Measurements from ENCODE around the gene ZNF213.
A peak's percentile ranks its signal among the peaks of the same experiment; 100 is the strongest.

ZNF213 gene

DNA sequence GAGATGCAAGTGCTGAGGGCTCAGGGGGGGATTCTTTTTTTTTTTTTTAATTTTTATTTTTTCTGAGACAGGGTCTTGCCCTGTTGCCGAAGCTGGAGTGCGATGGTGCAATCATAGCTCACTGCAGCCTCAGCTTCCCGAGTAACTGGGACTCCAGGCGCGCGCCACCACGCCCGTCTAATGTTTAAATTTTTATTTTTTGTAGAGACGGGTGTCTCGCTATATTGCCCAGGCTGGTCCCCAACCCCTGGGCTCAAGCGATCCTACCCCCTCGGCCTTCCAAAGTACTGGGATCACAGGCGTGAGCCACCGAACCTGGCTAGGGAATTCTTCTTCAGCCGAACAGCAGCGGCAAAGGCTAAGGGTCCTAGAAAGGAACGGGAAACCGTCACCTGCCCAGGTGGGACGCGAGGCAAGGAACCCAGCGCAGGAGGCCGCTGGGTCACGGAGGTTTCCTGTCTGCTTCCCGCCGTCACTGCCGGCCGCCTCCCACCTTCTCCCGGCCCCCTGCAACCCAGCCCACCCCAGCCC, 39.9 kb downstream of the ZNF213 start:
- Histone ChIP-seq H3K36me3 (ENCODE audit: control insufficient read depth in 2 of 2, insufficient read depth in 1 of 2, low read length in 2 of 2) (no peaks in the 10 kb centered on the region), H3K9me3 (ENCODE audit: control insufficient read depth, insufficient read depth, low read depth, low read length) (no peaks in the 10 kb centered on the region), H3K27ac (ENCODE audit: extremely low read depth, low read depth, low read length) (no peak overlapping the region), H3K4me3 (ENCODE audit: low read depth, low read length) (no peak overlapping the region), H3K4me1 (ENCODE audit: control insufficient read depth, insufficient read depth, low read length) (no peaks in the 10 kb centered on the region)
- ChIA-PET CTCF (interaction anchor here (0.6 to 3.8 kb wide), 5 partner anchors 8 to 501 kb away, joined by 3 to 15 read pairs (median 3); no protein-coding TSS in a partner anchor), POLR2A (interaction anchor here (0.8 to 1.4 kb wide), 2 partner anchors 8 to 24 kb away, joined by 3 to 5 read pairs; no protein-coding TSS in a partner anchor)
- TF ChIP-seq KLF1 (tag by site-specific recombination; IDR thresholded peaks at IDR 0.05) = no peak
- TF ChIP-seq ZNF10 (tag by site-specific recombination; IDR thresholded peaks at IDR 0.05) = no peak
- TF ChIP-seq, protein P1, sequence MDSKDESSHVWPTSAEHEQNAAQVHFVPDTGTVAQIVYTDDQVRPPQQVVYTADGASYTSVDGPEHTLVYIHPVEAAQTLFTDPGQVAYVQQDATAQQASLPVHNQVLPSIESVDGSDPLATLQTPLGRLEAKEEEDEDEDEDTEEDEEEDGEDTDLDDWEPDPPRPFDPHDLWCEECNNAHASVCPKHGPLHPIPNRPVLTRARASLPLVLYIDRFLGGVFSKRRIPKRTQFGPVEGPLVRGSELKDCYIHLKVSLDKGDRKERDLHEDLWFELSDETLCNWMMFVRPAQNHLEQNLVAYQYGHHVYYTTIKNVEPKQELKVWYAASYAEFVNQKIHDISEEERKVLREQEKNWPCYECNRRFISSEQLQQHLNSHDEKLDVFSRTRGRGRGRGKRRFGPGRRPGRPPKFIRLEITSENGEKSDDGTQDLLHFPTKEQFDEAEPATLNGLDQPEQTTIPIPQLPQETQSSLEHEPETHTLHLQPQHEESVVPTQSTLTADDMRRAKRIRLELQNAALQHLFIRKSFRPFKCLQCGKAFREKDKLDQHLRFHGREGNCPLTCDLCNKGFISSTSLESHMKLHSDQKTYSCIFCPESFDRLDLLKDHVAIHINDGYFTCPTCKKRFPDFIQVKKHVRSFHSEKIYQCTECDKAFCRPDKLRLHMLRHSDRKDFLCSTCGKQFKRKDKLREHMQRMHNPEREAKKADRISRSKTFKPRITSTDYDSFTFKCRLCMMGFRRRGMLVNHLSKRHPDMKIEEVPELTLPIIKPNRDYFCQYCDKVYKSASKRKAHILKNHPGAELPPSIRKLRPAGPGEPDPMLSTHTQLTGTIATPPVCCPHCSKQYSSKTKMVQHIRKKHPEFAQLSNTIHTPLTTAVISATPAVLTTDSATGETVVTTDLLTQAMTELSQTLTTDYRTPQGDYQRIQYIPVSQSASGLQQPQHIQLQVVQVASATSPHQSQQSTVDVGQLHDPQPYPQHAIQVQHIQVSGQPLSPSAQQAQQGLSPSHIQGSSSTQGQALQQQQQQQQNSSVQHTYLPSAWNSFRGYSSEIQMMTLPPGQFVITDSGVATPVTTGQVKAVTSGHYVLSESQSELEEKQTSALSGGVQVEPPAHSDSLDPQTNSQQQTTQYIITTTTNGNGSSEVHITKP (tag by site-specific recombination; IDR thresholded peaks at IDR 0.05) = peak; percentile 39; the same call in 1 of the 2 replicates
- TF ChIP-seq, protein P2, sequence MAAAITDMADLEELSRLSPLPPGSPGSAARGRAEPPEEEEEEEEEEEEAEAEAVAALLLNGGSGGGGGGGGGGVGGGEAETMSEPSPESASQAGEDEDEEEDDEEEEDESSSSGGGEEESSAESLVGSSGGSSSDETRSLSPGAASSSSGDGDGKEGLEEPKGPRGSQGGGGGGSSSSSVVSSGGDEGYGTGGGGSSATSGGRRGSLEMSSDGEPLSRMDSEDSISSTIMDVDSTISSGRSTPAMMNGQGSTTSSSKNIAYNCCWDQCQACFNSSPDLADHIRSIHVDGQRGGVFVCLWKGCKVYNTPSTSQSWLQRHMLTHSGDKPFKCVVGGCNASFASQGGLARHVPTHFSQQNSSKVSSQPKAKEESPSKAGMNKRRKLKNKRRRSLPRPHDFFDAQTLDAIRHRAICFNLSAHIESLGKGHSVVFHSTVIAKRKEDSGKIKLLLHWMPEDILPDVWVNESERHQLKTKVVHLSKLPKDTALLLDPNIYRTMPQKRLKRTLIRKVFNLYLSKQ (tag by site-specific recombination; IDR thresholded peaks at IDR 0.05; ENCODE audit: borderline replicate concordance) = no peak
- TF ChIP-seq, protein P3, sequence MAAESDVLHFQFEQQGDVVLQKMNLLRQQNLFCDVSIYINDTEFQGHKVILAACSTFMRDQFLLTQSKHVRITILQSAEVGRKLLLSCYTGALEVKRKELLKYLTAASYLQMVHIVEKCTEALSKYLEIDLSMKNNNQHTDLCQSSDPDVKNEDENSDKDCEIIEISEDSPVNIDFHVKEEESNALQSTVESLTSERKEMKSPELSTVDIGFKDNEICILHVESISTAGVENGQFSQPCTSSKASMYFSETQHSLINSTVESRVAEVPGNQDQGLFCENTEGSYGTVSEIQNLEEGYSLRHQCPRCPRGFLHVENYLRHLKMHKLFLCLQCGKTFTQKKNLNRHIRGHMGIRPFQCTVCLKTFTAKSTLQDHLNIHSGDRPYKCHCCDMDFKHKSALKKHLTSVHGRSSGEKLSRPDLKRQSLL (tag by site-specific recombination; IDR thresholded peaks at IDR 0.05) = no peak
- no peak for TF ChIP-seq KLF8 (tag by site-specific recombination; IDR thresholded peaks at IDR 0.05)
- no peak for TF ChIP-seq HOXA7 (CRISPR knock-in tag; IDR thresholded peaks at IDR 0.05; ENCODE audit: borderline replicate concordance)
- peak; percentile 8; the same call in 1 of the 2 replicates for TF ChIP-seq ZNF341 (tag by site-specific recombination; IDR thresholded peaks at IDR 0.05; ENCODE audit: low read depth)
- TF ChIP-seq ZNF24 (tag by site-specific recombination; IDR thresholded peaks at IDR 0.05) = no peak
- no peak for TF ChIP-seq ZNF555 (tag by site-specific recombination; conservative IDR thresholded peaks at IDR 0.05)

DNA sequence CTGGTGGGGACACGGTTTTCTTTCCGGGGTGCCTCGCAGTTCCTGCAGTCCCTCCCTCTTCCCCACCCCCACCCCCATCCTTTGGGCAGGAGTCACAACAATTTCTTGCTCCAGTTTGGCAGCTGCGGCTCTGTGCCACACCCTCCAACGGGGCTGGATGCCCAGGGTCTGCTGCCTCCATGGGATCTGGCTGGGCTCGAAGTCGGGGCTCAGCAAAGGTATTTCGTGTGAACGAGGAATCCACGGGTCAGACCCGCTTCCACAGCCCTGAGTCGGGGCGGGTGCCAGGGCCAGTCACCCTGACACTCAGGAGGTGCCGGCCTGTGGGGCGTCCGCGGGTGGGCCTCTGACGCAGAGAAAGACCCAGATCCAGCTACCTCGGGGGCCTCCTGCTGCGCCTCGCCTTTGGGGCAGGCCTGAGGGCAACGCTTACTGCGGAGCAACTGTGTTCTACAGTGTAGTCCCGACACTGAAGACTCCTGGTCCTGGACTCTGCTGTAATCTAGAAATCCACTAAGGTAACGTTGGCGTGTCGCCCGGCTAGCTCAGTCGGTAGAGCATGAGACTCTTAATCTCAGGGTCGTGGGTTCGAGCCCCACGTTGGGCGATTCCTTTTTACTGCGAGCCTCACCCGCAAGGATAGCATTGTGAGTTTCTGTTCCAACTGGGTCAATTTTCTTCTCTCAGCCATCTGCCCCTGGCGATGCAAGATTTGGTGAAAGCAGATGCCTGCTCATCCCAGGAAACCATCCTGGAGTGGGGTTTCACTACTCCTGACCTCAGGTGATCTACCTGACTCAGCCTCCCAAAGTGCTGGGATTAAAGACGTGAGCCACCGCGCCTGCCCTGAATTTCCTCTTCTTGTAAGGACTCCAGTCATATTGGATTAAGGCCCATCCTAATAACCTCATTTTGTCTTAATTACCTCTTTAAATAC, 40.6 kb downstream of the ZNF213 start:
- CTCF ChIA-PET = no interaction called here
- peak overlapping the region; percentile 10 for H3K4me3 ChIP-seq (ENCODE audit: low read depth, low read length)
- TF ChIP-seq ZNF404 (tag by site-specific recombination; IDR thresholded peaks at IDR 0.05) (0 out of 2 replicates have a peak, but pooled peaks have one; percentile 25), ZNF140 (tag by site-specific recombination; IDR thresholded peaks at IDR 0.05) (no peak), KLF10 (tag by site-specific recombination; IDR thresholded peaks at IDR 0.05) (peak; percentile 54; the same call in 1 of the 2 replicates), ZNF629 (tag by site-specific recombination; IDR thresholded peaks at IDR 0.05) (peak; percentile 42; the same call in 1 of the 2 replicates), ZNF366 (tag by site-specific recombination; conservative IDR thresholded peaks at IDR 0.05) (no peak), FEZF1 (tag by site-specific recombination; IDR thresholded peaks at IDR 0.05) (no peak), ZNF549 (tag by site-specific recombination; IDR thresholded peaks at IDR 0.05) (no peak), ZNF785 (tag by site-specific recombination; IDR thresholded peaks at IDR 0.05) (no peak)
- TF ChIP-seq, protein P1 (tag by site-specific recombination; IDR thresholded peaks at IDR 0.05) = peak; percentile 34; the same call in 1 of the 2 replicates
- TF ChIP-seq, protein P4, sequence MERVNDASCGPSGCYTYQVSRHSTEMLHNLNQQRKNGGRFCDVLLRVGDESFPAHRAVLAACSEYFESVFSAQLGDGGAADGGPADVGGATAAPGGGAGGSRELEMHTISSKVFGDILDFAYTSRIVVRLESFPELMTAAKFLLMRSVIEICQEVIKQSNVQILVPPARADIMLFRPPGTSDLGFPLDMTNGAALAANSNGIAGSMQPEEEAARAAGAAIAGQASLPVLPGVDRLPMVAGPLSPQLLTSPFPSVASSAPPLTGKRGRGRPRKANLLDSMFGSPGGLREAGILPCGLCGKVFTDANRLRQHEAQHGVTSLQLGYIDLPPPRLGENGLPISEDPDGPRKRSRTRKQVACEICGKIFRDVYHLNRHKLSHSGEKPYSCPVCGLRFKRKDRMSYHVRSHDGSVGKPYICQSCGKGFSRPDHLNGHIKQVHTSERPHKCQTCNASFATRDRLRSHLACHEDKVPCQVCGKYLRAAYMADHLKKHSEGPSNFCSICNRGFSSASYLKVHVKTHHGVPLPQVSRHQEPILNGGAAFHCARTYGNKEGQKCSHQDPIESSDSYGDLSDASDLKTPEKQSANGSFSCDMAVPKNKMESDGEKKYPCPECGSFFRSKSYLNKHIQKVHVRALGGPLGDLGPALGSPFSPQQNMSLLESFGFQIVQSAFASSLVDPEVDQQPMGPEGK (tag by site-specific recombination; IDR thresholded peaks at IDR 0.05) = 0 out of 2 replicates have a peak, but pooled peaks have one; percentile 33

More for the DNA sequence above, 40.6 kb downstream of the ZNF213 start:
- POLR2A ChIA-PET = interaction anchor here (1.4 kb wide), 1 partner anchor 25 kb away, joined by 5 read pairs; no protein-coding TSS in a partner anchor
- Histone ChIP-seq H3K27ac (ENCODE audit: extremely low read depth, low read depth, low read length) (no peak overlapping the region), H3K36me3 (ENCODE audit: control insufficient read depth in 2 of 2, insufficient read depth in 1 of 2, low read length in 2 of 2) (no peaks in the 10 kb centered on the region), H3K4me1 (ENCODE audit: control insufficient read depth, insufficient read depth, low read length) (no peaks in the 10 kb centered on the region), H3K9me3 (ENCODE audit: control insufficient read depth, insufficient read depth, low read depth, low read length) (no peaks in the 10 kb centered on the region)

Measured in HEK293 (cell line).